H1 (cell line): ENCODE results near the gene LOXHD1.
A peak's percentile ranks its signal among the peaks of the same experiment; 100 is the strongest.

Source experiments
- BACH1 ChIP-seq: IDR thresholded peaks from 2 replicates; pipeline ENCODE4 v1.6.1; 2012; ENCODE audit warnings: low read length, improper control_type of control experiment
- MAFK ChIP-seq: IDR thresholded peaks from 2 replicates; pipeline ENCODE4 v1.6.1; 2012; ENCODE audit warnings: low read depth, mild to moderate bottlenecking, improper control_type of control experiment, low read length
- POLR2A ChIP-seq, 2 experiments: IDR thresholded peaks; 1 replicate in 1 of 2; 2 replicates in 1 of 2; pipeline ENCODE4 v1.6.1; 2011; ENCODE audit warnings: low read depth in 2 of 2, low read length in 2 of 2, mild to moderate bottlenecking in 2 of 2; ENCODE audit errors: control extremely low read depth in 1 of 2
- TAF7 ChIP-seq: optimal IDR thresholded peaks from 2 replicates; pipeline ENCODE3; 2011; ENCODE audit warnings: low read depth, mild to moderate bottlenecking, inconsistent platforms, low read length, moderate library complexity, borderline replicate concordance
- TF ChIP-seq, protein P1 (sequence below), 3 experiments: IDR thresholded peaks; 1 replicate in 2 of 3; 2 replicates in 1 of 3; pipeline versions ENCODE4 v1.5.1 to v1.6.1; 2011; ENCODE audit warnings: low read length in 3 of 3, mild to moderate bottlenecking in 3 of 3, inconsistent platforms in 2 of 3, low read depth in 1 of 3, moderate library complexity in 1 of 3; ENCODE audit not compliant: insufficient read depth in 1 of 3; ENCODE audit errors: control extremely low read depth in 1 of 3

DNA sequence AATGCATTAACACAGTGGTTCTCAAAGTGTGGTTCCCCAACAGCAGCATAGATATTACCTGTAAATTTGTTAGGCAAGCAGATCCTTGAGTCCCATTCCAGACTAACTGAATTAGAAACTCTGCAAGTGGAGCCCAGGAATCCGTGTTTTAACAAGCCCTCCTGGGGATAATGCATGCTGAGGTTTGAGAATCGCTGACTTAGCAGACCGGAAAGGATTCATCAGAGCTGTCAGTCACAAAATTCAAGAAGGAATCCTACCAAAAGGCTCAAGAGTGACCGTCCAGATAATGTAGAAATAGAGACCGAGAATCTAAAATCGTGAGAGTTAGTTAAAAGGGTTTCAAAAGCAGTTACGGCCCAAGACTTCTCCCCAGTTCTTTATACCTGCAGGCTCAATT, 66.9 kb downstream of the LOXHD1 start:
- TF ChIP-seq BACH1 (no peak), TAF7 (no peak), POLR2A (IDR thresholded peaks at IDR 0.05; ENCODE audit: control extremely low read depth in 1 of 2, low read depth in 2 of 2, low read length in 2 of 2) (no peak), MAFK (peak; percentile 73)
- TF ChIP-seq, protein P1, sequence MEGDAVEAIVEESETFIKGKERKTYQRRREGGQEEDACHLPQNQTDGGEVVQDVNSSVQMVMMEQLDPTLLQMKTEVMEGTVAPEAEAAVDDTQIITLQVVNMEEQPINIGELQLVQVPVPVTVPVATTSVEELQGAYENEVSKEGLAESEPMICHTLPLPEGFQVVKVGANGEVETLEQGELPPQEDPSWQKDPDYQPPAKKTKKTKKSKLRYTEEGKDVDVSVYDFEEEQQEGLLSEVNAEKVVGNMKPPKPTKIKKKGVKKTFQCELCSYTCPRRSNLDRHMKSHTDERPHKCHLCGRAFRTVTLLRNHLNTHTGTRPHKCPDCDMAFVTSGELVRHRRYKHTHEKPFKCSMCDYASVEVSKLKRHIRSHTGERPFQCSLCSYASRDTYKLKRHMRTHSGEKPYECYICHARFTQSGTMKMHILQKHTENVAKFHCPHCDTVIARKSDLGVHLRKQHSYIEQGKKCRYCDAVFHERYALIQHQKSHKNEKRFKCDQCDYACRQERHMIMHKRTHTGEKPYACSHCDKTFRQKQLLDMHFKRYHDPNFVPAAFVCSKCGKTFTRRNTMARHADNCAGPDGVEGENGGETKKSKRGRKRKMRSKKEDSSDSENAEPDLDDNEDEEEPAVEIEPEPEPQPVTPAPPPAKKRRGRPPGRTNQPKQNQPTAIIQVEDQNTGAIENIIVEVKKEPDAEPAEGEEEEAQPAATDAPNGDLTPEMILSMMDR (IDR thresholded peaks at IDR 0.05; ENCODE audit: control extremely low read depth in 1 of 3, insufficient read depth in 1 of 3, low read depth in 1 of 3, low read length in 3 of 3) = no peak
